ENCODE measurements around the gene UBL7.

DNA sequence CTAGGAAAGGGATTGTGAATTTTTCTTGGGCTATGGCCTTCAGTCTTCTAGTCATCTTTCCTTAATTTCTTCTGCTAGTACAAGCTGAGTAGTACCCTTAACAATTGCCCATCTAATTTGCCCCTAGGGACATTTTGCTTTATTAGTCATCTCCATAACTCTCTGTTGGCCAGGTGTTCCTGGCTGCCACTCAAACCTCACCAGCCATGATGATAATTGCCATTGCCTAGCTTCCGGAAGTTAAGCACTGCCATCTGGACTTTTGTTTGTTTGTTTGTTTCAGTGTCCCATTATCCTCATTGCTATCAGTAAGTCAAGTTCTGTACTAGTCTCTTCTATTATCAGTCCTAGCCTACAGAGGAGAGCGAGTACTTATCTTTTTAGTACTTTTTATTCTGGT is 36.6 kb upstream of the UBL7 start:
- TF ChIP-seq, protein P1, sequence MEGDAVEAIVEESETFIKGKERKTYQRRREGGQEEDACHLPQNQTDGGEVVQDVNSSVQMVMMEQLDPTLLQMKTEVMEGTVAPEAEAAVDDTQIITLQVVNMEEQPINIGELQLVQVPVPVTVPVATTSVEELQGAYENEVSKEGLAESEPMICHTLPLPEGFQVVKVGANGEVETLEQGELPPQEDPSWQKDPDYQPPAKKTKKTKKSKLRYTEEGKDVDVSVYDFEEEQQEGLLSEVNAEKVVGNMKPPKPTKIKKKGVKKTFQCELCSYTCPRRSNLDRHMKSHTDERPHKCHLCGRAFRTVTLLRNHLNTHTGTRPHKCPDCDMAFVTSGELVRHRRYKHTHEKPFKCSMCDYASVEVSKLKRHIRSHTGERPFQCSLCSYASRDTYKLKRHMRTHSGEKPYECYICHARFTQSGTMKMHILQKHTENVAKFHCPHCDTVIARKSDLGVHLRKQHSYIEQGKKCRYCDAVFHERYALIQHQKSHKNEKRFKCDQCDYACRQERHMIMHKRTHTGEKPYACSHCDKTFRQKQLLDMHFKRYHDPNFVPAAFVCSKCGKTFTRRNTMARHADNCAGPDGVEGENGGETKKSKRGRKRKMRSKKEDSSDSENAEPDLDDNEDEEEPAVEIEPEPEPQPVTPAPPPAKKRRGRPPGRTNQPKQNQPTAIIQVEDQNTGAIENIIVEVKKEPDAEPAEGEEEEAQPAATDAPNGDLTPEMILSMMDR (IDR thresholded peaks at IDR 0.05): no peak
- TF ChIP-seq POLR2A (IDR thresholded peaks at IDR 0.05) (no peak), EP300 (IDR thresholded peaks at IDR 0.05; ENCODE audit: low read depth) (no peak), POLR2AphosphoS5 (IDR thresholded peaks at IDR 0.05) (no peak)
